GM21619 (cell line): ENCODE measurements around the gene SPATA18.
"Not testable (repeated sequence)": the region's sequence is repeated elsewhere in the genome, so short reads cannot be mapped to it uniquely, and the experiment has no call there.

ENCODE experiments used
- ATAC-seq: cut with Tn5 transposase; IDR thresholded peaks from one replicate; pipeline ENCODE4 v1.9.1; 2021; ENCODE audit not compliant: unreplicated experiment

The SPATA18 gene

GRCh38 chr4:52105276-52105675 is 54.2 kb downstream of the SPATA18 start:
- ATAC-seq: no peak

GRCh38 chr4:52106191-52106590 is 55.1 kb downstream of the SPATA18 start:
- ATAC-seq: no peak

- no peak for ATAC-seq
Measured at GRCh38 chr4:52106660-52107059, 55.6 kb downstream of the SPATA18 start.

GRCh38 chr4:52107336-52107735 is 56.2 kb downstream of the SPATA18 start:
- no peak for ATAC-seq

GRCh38 chr4:52107745-52108144 is 56.6 kb downstream of the SPATA18 start:
- no peak for ATAC-seq

- no peak for ATAC-seq
Measured at GRCh38 chr4:52110171-52110570, 59.1 kb downstream of the SPATA18 start.

GRCh38 chr4:52111995-52112394 is 60.9 kb downstream of the SPATA18 start:
- no peak for ATAC-seq

- ATAC-seq: no peak
Measured at GRCh38 chr4:52112411-52112810, 61.3 kb downstream of the SPATA18 start.

GRCh38 chr4:52116641-52117040 is 65.5 kb downstream of the SPATA18 start:
- no peak for ATAC-seq

GRCh38 chr4:52126226-52126625 is 75.1 kb downstream of the SPATA18 start:
- no peak for ATAC-seq

GRCh38 chr4:52126966-52127365 is 75.9 kb downstream of the SPATA18 start:
- no peak for ATAC-seq

- no peak for ATAC-seq
Measured at GRCh38 chr4:52135171-52135570, 84.1 kb downstream of the SPATA18 start.

- ATAC-seq: not testable (repeated sequence)
Measured at GRCh38 chr4:52137152-52137551, 86.0 kb downstream of the SPATA18 start.

- ATAC-seq: no peak
Measured at GRCh38 chr4:52142816-52143215, 91.7 kb downstream of the SPATA18 start.

- no peak for ATAC-seq
Measured at GRCh38 chr4:52143815-52144214, 92.7 kb downstream of the SPATA18 start.

GRCh38 chr4:52144372-52144771 is 93.3 kb downstream of the SPATA18 start:
- no peak for ATAC-seq
